GM15510 (cell line): Measurements from ENCODE around the gene PBX4.

ENCODE experiments used
- POLR2A ChIP-seq: IDR thresholded peaks from 3 replicates; pipeline ENCODE4 v1.6.1; 2011; ENCODE audit warnings: borderline replicate concordance; ENCODE audit not compliant: insufficient read length; ENCODE audit errors: extremely low read depth

PBX4 gene

GRCh38 chr19:19561946-19562664 lies 56.4 kb downstream of the PBX4 start:
- TF ChIP-seq POLR2A, result no peak

GRCh38 chr19:19559931-19560330 lies 58.6 kb downstream of the PBX4 start:
- no peak for TF ChIP-seq POLR2A

DNA sequence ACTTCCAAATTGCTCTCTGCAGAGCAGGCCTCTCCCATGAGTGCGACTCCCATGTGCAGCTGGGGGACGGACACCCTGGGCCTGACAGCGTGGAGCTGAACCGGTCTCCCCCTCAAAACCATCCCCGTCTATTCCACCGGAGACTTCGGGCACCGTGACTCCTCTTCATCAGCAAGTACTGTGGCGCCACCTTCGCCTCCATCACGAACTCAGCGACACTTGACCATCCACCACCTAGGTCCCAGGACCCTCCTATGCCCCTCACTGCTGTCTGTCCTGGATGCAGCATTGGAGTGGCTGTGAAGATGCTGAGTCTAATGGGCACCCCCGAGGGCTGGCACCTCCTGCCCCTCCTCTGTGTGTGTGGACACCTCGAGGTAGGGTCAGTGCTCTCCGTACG lies 59.9 kb downstream of the PBX4 start:
- no peak for TF ChIP-seq POLR2A

- TF ChIP-seq POLR2A, result no peak
Measured at GRCh38 chr19:19558055-19558454, 60.4 kb downstream of the PBX4 start.

GRCh38 chr19:19554074-19555023 lies 64.1 kb downstream of the PBX4 start:
- TF ChIP-seq POLR2A, result no peak

GRCh38 chr19:19553670-19554069 lies 64.8 kb downstream of the PBX4 start:
- TF ChIP-seq POLR2A, result no peak

GRCh38 chr19:19552798-19553197 lies 65.7 kb downstream of the PBX4 start:
- TF ChIP-seq POLR2A, result no peak

DNA sequence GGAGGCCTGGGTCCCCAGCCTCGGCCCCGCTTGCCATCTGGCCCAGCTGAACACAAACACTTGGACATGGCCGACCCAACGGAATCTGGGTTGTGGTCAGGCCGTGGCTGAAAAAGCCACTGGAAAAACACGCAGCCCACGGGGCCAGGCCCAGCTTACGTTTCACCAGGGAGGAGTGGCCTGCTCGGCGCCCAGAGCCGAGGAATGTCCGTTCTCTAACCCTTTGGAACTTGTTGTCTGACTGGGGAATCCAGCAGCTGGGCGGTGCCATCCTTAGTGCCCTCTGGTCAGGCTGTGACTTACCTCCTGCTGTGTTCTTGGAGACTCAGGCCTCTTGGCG lies 66.7 kb downstream of the PBX4 start:
- TF ChIP-seq POLR2A, result no peak

GRCh38 chr19:19550972-19551852 lies 67.3 kb downstream of the PBX4 start:
- TF ChIP-seq POLR2A, result no peak

DNA sequence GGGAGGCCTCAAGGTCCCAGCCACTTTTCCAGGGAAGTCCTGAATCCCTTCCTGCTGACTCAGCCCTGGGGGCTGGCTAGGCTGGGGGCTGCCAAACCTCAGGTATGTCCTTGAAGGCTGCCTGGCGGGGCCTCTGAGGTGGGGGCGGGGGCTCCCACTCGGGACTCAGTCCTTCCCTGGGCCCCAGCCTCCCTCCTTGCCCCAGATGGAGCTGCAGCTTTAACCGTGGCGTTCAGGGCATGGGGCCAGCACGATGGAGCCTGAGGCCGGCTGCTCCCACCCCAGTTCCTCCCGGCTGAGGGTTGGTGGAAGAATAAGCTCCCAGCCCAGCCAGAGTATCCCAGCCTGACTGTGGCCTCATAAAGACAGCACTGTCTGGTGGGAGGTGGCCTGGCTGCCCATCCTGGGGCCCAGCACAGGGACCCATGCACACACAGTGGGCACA lies 68.0 kb downstream of the PBX4 start:
- TF ChIP-seq POLR2A, result no peak

DNA sequence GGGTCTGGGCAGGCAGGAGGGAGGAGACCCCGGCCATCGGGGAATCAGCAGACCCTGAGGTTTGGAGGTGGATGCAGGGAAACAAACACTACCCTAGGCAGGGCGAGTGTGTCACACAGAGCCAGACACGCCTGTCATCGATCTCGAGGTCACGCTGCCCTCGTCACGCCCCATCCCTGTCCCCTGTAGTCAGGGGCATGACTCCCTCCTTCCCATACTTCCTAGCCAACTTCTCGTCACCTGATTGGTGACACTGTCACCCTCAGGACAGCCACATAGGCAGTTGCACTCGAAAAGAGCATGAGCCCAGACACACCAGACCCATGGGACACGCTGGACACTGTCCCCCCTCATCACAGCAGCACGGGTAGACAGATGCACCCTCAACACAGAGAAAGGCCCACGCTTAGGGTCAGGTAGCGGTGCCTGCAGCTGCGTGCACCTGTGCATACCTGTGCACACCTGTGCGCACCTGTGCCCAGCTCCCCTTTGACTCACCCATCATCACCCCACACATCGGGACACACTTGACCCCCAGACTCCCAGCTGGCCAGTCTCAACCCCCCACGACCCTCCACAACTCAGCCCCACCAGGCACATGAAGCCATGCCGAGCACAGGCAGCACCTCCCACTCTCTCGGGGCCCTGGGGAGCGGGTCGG lies 68.6 kb downstream of the PBX4 start:
- no peak for TF ChIP-seq POLR2A

DNA sequence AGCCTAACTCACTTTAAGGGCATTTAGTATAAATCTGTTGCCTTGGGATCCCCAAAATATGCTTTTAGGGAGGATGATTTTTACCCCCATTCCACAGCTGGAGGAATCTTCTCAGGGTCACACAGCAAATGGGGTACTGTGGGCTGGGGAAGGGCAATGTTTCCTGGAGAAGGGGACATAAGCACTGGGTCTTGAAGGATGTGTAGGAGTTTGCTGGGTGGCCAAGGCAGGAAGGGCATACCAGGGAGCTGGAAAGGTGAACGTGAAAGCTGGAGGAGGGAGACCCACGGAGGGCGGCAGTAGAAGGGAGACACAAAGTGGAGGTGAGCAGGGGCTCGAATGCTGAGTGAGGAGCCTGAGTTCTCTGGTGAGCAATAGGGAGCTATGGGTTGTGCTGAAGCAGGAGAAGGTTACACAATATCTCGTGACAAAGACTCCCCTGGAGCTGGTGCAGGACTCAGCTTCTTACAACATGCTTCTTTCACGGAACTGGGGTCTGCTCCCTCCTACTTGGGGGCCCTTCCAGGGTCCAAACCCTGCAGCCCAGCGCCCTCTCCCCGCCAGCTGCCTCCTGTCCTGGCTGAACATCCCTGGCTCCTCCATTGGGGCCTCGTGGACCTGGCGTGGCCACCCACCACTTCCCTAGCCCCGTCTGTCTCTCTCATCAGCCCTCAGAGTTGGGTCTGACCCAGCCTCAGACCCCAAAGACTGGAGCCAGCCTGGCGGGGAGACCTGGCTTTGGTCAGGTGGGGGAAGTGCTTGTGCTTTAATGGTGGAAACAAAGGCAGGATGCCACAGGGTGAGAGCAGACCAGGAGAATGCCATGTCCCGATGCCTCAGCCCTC lies 69.3 kb downstream of the PBX4 start:
- TF ChIP-seq POLR2A, result no peak

GRCh38 chr19:19547674-19548336 lies 70.7 kb downstream of the PBX4 start:
- TF ChIP-seq POLR2A, result no peak
